Choroid plexus epithelial cell (primary cell): Measurements from ENCODE around the gene CA12.

Experiments
- DNase-seq: peaks from one replicate; pipeline ENCODE4 v3.0.0-alpha.2; 2010; ENCODE audit warnings: low read depth
- H3K4me3 ChIP-seq: 2 replicates; pipeline ENCODE4 v1.5.1; 2011; ENCODE audit warnings: low read depth, mild to moderate bottlenecking, control low read depth, low read length, moderate library complexity
- TF ChIP-seq, protein P1 (sequence below): conservative IDR thresholded peaks from 2 replicates; pipeline ENCODE4 v1.5.1; 2011; ENCODE audit warnings: low read depth, mild to moderate bottlenecking, control low read depth, inconsistent platforms, low read length, moderate library complexity

CA12 gene

DNA sequence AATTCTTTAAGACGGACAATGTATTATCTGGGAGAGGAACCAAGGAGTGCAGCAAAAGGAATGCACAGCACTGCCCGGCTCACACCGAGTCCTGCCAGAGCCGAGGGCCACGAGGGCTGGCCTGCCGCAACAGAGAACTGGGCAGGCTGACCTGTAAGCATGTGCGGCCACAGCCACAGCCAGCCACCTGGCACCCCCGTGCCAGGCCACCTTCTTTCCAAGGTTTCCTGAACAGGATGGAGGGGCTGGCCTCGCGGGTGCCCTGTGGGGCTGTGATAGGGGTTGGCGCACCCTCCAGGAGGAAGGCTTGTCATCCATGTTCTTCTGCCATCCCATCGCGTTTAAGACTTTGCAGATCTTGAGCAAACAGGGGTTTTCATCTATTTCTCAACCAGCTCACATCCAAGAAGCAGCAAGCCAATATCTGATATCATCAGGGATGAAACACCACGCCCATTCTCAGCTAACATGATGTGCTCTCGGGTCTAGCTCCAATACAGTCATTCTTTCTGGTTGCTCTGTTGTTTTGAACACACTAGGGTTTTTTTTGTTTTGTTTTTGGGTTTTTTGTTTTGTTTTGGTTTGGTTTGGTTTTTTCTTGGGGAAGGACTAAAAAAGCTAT is 10.2 kb downstream of the CA12 start:
- peak; percentile 84 for DNase-seq
- TF ChIP-seq, protein P1, sequence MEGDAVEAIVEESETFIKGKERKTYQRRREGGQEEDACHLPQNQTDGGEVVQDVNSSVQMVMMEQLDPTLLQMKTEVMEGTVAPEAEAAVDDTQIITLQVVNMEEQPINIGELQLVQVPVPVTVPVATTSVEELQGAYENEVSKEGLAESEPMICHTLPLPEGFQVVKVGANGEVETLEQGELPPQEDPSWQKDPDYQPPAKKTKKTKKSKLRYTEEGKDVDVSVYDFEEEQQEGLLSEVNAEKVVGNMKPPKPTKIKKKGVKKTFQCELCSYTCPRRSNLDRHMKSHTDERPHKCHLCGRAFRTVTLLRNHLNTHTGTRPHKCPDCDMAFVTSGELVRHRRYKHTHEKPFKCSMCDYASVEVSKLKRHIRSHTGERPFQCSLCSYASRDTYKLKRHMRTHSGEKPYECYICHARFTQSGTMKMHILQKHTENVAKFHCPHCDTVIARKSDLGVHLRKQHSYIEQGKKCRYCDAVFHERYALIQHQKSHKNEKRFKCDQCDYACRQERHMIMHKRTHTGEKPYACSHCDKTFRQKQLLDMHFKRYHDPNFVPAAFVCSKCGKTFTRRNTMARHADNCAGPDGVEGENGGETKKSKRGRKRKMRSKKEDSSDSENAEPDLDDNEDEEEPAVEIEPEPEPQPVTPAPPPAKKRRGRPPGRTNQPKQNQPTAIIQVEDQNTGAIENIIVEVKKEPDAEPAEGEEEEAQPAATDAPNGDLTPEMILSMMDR, result no peak
- no peak overlapping the region for H3K4me3 ChIP-seq

DNA sequence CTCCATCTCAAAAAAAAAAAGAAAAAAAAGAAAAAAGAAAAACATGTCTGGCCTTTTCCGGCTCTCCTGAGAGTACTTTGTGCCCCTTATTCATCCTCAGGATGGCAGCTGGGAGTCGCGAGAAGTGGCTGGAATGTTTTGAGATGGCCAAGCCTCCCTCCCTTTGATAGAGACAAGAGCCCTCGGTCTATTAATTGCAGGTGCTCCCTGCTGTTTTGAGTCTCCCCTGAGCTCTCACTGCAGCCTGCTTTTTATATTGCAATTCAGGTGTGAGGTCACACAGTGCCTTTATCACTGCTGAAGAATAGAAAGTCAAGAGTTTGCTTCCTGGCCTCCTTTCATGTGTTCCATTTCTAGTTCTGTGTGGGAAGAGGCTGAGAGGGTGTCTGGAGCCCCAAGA is 10.9 kb downstream of the CA12 start:
- no peak for DNase-seq
- no peak overlapping the region for H3K4me3 ChIP-seq
- TF ChIP-seq, protein P1, result no peak

DNA sequence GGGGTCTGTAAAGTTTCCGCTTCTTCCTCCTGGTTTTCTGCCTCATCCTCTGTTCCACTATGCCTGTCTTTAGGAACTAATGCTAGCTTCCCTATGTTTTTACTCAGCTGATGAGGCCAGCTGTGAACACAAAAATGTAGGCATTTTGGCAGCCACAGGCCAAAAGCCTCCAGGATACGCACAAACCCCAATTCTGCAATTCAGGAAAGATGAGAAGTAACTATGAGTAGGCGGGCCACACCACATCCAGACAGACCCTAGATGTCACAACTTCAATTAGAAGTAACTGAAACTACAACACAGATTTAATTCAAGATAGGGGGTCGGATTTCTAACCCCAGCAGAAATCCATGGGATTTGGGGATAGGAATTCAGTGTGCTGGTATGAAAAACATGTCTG is 11.9 kb downstream of the CA12 start:
- DNase-seq, result no peak
- H3K4me3 ChIP-seq, result no peak overlapping the region
- TF ChIP-seq, protein P1, result no peak

DNA sequence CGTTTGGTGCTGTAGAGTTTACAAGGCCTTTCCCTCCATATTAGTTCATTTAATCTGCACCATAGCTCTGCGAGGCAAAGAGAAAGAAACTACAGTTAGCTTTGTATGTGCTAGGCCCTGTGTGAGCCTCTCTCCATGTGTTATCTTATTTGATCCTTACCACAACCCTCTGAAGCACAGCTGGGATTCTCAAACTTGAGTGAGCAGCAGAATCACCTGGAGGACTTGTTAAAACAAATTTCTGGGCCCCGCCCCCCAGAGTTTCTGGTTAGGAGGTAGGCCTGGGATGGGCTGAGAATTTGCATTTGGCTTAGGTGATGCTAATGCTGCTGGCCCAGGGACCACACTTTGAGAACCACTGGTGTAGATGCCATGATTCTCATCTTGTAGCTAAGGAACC is 12.3 kb downstream of the CA12 start:
- no peak for DNase-seq
- TF ChIP-seq, protein P1, result no peak
- H3K4me3 ChIP-seq, result no peak overlapping the region

DNA sequence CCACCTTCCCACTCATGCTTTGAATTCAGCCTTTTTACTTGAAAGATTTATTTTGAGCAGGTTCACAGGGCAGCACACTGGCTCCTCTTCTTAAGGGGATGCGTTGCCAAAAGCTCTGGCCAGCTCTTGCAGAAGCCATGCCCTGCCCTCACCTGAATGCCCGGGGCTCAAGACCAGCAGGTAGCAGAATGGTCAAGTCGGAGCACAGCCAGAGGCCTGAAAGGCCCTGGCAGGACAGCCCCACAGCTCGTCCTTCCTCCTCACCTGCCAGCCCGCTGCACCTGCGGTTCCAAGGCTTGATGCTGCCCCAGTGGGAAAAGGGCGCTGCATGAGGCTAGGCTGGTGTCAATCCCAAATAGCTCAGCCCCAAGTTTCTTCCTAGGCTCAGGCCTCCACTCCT is 13.1 kb downstream of the CA12 start:
- TF ChIP-seq, protein P1, result no peak
- no peak overlapping the region for H3K4me3 ChIP-seq
- DNase-seq, result no peak

DNA sequence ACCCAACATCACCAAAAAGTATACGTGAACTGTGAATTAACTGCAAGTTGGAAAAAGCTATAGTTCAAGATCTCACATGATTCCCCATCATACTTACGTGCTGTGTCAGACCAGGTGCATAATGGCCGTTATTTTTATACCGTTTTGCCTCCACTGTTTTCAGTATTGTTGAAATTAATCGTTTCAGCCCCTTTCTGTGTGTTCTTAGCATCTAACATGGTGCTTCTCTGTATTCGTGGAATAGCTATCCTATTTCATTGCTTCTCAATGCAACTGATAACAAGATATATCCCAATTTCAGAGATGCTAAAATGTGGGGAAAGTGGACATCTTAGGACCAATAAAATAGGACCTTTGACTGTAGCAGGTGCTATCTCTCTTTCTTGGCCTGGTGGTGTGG is 13.7 kb downstream of the CA12 start:
- TF ChIP-seq, protein P1, result no peak
- H3K4me3 ChIP-seq, result no peak overlapping the region

DNA sequence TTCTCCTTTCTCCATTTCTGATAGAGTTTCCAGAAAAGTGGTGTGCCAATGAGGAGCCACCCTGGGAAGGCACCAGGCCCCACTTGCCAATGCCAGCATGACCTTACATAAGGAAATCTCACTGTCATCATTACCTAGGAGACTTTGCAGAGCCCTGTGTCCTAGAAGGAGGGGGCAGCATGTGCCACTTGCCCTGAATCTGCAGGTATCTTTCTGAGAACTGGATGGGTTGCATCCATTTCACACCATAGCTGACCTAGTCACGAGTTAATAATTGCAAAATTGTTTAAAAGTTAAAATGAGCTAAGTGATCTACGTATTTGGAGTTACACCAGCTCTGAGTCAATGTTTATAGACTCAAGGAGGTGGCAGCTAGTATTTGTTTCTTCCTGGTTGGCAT is 14.3 kb downstream of the CA12 start:
- no peak overlapping the region for H3K4me3 ChIP-seq
- no peak for DNase-seq
- TF ChIP-seq, protein P1, result no peak

More for the DNA sequence above, 13.7 kb downstream of the CA12 start:
- no peak for DNase-seq
